AG10803 (cell line): ENCODE data around the gene PMM1.

Experiments
- DNase-seq: peaks from one replicate; pipeline ENCODE4 v3.0.0; 2010; ENCODE audit warnings: low read depth
- H3K4me3 ChIP-seq: 2 replicates; pipeline ENCODE4 v1.5.1; 2011; ENCODE audit warnings: mild to moderate bottlenecking, low read length, control low read depth
- CTCF ChIP-seq: conservative IDR thresholded peaks from 2 replicates; pipeline ENCODE4 v1.5.1; 2011; ENCODE audit warnings: mild to moderate bottlenecking, low read length, control low read depth, inconsistent platforms

The PMM1 gene

GRCh38 chr22:41556561-41556960 is 33.1 kb downstream of the PMM1 start:
- no peak for TF ChIP-seq CTCF
- DNase-seq = no peak
- H3K4me3 ChIP-seq = no peak overlapping the region

GRCh38 chr22:41555325-41555982 is 34.2 kb downstream of the PMM1 start:
- TF ChIP-seq CTCF = no peak
- no peak overlapping the region for H3K4me3 ChIP-seq
- no peak for DNase-seq

GRCh38 chr22:41551877-41552582 is 37.6 kb downstream of the PMM1 start:
- H3K4me3 ChIP-seq = no peak overlapping the region
- TF ChIP-seq CTCF = no peak
- DNase-seq = no peak

GRCh38 chr22:41550952-41551491 is 38.6 kb downstream of the PMM1 start:
- no peak overlapping the region for H3K4me3 ChIP-seq
- TF ChIP-seq CTCF = no peak
- DNase-seq = no peak

GRCh38 chr22:41548830-41549211 is 40.8 kb downstream of the PMM1 start:
- no peak for DNase-seq
- TF ChIP-seq CTCF = no peak
- no peak overlapping the region for H3K4me3 ChIP-seq

GRCh38 chr22:41544671-41545476 is 44.8 kb downstream of the PMM1 start:
- peak overlapping the region; percentile 48 for H3K4me3 ChIP-seq
- TF ChIP-seq CTCF = no peak
- DNase-seq = no peak
